Right renal pelvis (tissue), 4 donors: ENCODE measurements around the gene UBE2Q1. TPM values are rescaled to one million over a fixed set of nuclear protein-coding genes. Genes with fewer than 3 reads are reported as not detected.

Source experiments
- DNase-seq, 4 donors: peaks; one replicate each; pipeline ENCODE4 v3.0.0-alpha.2; 2013; ENCODE audit warnings: low read depth in 4 of 4, low spot score in 3 of 4, missing footprints in 1 of 4
- polyA plus RNA-seq, 4 donors: library from polyadenylated mRNA; unstranded; fragments of 120-200 nt; gene quantifications; one replicate each; pipeline ENCODE4 v1.2.1, GENCODE V29; 2013; ENCODE audit not compliant: insufficient read length in 4 of 4

Gene UBE2Q1
- polyA plus RNA-seq: 100 to 1,000 TPM; 110 to 134 (median 121) TPM

DNA sequence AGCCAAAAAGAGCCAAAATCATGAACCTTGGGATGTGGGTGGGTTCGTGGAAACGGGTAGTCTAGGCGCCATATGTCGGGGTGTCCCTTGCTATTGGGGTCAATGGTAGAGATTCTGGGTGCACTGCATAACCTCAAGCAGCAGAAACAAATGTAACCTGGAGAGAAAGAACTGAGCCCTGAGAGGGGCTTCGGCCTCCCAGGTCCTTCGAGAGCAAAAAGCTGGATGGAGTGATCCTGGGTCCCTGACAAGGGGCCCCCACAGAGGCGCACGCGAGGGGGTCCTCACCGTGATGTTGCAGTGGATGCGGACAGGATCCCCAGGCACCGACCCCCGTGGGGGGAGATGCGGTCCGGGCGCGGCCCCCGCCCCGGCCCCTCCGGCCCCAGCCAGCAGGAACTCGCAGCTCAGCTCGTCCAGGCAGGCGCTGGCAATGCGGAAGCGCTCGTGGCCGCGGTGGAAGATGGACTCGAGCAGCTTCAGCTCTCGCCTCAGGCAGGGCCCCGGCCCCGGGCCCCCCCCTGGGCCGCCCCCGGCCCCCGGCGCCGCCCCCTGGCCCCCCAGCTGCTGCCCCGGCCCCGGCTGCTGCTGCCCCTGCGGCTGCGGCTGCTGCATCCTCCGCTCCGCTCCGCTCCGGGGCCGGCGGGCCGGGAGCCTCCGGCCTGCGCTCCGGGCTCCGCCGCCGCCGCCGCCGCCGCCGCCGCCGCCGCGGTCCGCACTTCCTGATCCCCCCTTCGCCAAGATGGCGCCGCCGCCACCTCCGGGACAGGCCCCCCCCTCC, at the start of gene UBE2Q1:
TSS of gene UBE2Q1 (minus strand) at position 724 of the 781 bp plus-strand sequence. CDS start at position 615, 109 bp downstream.
- no peak for DNase-seq

DNA sequence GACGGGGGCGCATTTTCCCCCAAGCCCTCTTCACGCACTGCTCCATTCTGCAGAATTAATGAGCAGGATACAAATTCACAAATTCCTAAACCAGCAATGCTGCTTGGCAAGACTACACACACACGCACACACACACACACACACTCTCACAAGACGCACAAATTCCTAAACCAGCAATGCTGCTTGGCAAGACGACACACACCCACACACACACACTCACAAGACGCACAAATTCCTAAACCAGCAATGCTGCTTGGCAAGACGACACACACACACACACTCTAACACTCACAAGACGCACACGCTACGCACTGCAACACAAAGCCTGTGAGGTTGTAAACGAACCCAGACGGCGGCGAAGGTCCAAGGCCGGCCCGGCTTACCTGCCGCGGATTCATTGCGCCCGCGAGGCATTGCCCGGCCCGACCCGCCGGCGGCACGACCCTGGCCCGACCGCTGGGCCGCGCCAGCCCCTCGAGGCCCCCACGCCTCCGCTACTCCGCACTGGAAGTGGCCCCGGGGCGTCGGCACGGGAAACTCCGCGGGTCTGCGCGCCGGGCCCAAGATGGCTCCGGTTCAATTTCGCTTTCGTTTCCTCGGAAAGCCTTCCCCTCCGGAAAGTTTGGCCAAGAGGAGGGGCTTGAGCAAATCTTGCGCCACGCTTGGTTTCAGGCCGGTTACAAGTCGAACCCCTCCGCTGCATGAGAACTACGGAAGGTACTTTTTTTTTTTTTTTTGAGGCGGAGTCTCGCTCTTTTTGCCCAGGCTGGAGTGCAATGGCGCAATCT, 49.3 kb upstream of the UBE2Q1 start, which contains the start of gene ADAR:
TSS of gene ADAR (minus strand) at position 578 of the 788 bp plus-strand sequence. CDS start at position 398, 180 bp downstream.
- DNase-seq: peak; percentile 78 to 91 (median 88)

DNA sequence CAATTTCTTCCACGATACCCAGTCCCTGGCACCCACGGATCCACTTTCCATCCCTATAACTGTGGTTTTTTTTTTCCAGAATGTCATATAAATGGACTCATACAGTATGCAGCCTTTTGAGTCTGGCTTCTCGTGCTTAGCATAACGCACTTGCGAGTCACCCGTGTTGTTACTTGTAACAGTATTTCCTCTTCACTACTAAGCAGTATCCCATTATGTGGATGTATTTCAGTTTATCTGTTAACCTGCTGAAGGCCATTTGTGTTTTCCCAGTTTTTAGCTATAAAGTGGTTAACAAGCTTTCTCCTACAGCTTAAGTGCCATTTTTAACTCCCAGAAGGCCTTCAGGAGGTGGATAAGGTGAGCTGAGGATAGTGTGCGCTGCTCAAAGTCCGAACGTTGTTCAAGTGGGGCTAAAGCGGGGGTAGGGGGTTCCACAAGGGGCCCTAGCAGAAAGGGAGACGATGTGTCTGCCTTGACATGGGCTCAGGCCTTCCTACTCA, 48.7 kb upstream of the UBE2Q1 start:
- DNase-seq: no peak

DNA sequence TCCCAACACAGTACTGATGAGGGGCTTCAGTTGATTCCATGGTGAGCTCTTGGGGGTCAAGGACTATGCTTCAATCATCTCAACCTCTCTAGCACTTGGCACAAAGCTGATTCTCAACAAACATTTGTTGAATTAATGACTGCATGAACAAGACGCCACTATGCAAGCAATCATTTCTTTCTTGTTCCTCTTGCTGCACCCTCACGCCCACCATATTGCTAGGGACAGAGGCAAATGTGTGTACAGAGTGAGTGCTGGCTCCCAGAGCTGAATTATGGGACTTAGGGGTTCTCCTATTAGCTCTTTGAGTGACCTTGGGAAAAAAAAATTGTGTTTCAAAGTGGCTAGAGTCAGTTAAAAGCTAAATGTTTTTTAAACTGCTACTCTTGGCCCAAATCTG, 47.1 kb upstream of the UBE2Q1 start:
- DNase-seq: no peak

GRCh38 chr1:154603317-154603716, 44.9 kb upstream of the UBE2Q1 start:
- DNase-seq: no peak

- no peak for DNase-seq
Observed at GRCh38 chr1:154599658-154600057, 41.2 kb upstream of the UBE2Q1 start.

DNA sequence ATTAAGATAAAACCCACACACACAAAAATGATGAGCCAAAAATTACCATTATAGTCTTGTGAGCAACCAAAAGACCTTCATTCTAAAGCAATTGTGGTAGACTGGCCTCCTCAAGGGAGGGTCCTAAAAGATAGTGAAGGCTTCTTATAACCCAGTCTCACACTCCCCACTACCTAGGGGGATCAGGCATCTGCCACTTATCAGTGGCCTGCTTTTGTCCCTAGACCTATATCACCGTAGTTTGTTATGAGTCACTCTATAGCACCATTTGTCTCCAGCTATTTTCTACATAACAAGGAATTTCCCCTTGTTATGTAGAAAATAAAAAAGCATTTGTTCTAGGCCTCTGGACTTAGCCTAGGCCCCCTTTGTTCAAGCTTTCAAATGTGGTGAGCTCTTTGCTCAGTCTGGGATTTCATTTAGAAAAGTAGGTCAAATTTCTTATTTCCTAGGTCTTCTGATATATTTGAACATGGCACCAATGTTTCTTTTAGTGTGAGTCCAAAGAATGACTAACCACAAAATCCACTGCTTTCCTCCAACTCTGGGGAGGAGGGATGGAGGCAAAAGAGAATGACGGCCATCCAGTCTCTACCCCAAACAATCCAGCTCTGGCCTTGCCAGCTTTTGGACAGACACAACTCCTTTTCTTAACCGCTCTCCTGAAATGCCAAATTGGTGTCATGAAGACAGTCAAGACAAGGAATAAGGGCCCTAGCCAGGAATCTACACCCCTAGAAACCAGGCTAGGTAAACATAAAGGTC, 40.6 kb upstream of the UBE2Q1 start:
- no peak for DNase-seq

- DNase-seq: no peak
Observed at GRCh38 chr1:154595621-154596020, 37.2 kb upstream of the UBE2Q1 start.

GRCh38 chr1:154594811-154595210, 36.3 kb upstream of the UBE2Q1 start:
- no peak for DNase-seq

DNA sequence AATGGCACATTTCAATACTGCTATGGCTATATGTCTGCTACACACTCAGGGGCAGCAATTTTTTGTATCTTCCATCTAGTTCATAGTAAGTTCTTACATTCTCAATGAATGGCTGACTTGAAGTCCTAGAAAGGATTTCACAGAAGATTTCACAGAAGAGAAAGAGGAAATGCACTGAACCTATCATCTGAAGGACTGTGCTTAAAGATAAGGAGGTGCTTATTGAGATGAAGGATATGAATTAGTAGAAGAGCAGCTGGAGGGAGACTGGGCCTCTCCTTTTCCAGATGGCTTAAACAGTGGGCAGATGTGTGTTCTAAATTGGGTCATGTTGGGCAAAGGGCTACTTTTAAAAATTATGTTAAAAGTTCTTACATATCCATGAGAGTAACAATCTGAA, 34.9 kb upstream of the UBE2Q1 start:
- DNase-seq: no peak

DNA sequence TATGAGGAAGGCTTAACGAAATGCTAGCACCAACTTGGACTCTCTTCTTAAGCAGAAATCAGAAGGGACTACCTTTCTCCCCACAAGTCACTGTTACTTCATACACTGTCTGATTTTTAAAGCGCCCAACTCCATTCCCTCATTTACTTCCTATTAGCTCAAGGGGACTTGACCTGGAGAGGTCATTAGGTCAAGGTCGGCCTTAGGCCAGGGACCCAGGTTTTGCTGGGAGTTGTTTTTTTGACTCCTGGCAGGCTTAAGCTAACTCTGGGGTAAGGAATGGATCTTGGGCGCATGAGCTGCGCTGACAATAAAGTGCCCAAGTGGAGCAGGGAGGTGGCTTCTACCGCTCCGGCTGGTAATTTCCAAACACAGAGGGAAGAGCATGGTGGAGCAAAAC, 32.7 kb upstream of the UBE2Q1 start:
- no peak for DNase-seq

DNA sequence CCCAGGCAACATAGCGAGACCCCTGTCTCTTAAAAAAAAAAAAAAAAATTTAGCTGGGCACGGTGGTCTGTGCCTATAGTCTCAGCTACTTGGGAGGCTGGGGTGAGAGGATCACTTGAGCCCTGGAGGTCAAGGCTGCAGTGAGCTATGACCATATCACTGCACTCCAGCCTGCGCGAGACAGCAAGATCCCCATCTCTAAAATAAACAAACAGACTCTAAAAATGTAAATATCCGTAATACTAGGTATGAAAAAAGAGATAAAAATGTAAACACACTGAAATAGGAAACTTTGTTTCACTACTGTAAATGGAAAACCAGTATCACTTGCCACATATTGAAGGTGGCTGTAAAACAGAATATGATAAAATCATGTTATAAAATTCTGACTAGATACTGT, 32.3 kb upstream of the UBE2Q1 start:
- DNase-seq: no peak

- no peak for DNase-seq
Observed at GRCh38 chr1:154589780-154590179, 31.3 kb upstream of the UBE2Q1 start.

GRCh38 chr1:154586641-154587040, 28.2 kb upstream of the UBE2Q1 start:
- no peak for DNase-seq

DNA sequence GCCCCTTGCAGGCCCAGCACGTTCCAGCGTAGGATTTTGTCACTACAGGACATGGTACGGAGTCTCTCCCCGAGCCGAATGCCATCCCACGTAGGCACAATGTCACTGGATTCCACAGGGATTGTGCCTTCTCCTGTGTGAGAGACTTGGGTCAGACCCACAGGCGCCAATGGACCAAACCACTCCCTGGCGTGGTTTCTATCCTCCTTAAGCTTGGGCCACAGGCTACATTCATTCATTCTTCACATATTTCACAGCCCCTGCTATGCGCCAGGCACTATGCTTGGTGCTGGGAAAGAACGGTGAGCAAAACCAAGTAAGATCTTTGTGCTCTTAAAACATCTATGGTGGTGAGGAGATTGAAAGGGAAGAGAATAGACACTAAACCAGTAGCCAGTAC, 27.8 kb upstream of the UBE2Q1 start:
- no peak for DNase-seq

- DNase-seq: no peak
Observed at GRCh38 chr1:154584267-154584994, 26.0 kb upstream of the UBE2Q1 start.

DNA sequence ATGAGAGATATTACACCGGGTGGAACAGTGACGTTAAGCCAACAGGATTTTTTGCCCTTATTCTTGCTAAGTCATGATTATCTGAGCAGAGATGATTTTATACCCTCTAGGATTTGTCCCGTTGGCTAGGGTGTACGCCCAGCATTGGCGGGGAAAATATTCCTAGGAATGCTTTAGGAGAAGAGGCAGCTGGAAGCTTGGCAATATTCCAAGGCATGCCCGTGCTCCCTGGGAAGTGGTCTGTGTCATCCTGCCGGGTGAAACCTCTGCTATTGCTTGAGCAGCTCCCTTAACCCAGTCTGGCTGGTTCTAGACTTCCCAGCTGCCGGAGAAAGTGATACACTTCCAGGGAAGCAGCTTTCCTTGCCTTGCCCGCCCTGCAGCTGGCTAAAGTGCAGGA, 25.3 kb upstream of the UBE2Q1 start:
- no peak for DNase-seq

DNA sequence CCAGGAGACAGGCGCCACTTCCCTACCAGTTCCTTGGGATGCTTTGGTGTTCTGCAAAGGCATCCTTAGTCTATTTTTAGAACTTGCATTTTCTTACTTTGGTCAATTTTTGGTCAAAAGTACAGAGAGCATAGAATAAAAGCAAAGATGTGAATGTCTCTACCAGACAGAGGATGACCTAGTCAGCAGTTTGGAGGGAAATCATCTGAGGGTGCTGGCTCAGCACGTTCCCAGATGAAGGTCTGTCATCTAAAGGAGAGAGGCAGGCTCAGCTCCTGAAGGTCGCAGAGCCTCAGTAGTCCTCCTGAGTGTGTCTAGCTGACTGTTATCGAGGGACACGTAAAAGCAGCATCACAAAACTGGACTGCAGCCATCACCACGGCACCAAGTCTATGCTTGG, 24.4 kb upstream of the UBE2Q1 start:
- DNase-seq: no peak

- DNase-seq: no peak
Observed at GRCh38 chr1:154581766-154582165, 23.3 kb upstream of the UBE2Q1 start.

DNA sequence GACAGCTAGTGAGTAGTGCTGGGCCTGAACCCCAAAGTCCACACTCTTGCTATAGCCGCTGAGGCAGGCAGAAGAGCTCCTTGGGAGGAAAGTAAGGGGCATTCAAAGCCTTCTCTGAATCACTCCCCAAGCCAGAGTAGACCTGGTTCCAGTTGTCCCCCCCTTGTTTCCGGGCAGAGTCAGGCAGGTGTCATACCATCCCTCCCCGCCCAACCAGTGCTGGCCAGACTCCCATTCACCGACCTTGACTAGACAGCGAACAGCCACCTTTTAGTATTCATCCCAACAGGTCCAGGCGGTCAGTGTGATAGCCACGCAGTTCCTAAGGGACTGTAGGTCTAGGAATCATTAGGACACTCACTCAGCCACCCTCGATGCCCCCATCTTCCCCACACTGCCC, 20.9 kb upstream of the UBE2Q1 start:
- DNase-seq: no peak
